GM12864 (cell line): Measurements from ENCODE around the gene PPWD1.
A peak's percentile ranks its signal among the peaks of the same experiment; 100 is the strongest.

Experiments
- DNase-seq: peaks from one replicate; pipeline ENCODE4 v3.0.0-alpha.2; 2011; ENCODE audit warnings: low read depth
- H3K4me3 ChIP-seq: 2 replicates; pipeline ENCODE4 v1.5.1; 2011; ENCODE audit warnings: mild to moderate bottlenecking, low read depth, low read length, control low read depth
- CTCF ChIP-seq: IDR thresholded peaks from 2 replicates; pipeline ENCODE4 v1.5.1; 2011; ENCODE audit warnings: low read depth, mild to moderate bottlenecking, moderate library complexity, low read length, control low read depth, inconsistent platforms; ENCODE audit errors: missing control alignments

Gene PPWD1

GRCh38 chr5:65562731-65563701 is at the start of gene PPWD1, which contains the start of gene CENPK:
Gene PPWD1 (plus strand): TSS chr5:65563296. CDS start chr5:65563311, 15 bp downstream.
Gene CENPK (minus strand): TSS chr5:65563168. CDS start chr5:65554907, 8,261 bp downstream.
- DNase-seq = peak; percentile 88
- peak within 1 kb of the TSS; percentile 92 for H3K4me3 ChIP-seq
- TF ChIP-seq CTCF = no peak

GRCh38 chr5:65525726-65526125 is 37.4 kb upstream of the PPWD1 start:
- no peak for DNase-seq
- no peak for TF ChIP-seq CTCF
- no peak overlapping the region for H3K4me3 ChIP-seq

DNA sequence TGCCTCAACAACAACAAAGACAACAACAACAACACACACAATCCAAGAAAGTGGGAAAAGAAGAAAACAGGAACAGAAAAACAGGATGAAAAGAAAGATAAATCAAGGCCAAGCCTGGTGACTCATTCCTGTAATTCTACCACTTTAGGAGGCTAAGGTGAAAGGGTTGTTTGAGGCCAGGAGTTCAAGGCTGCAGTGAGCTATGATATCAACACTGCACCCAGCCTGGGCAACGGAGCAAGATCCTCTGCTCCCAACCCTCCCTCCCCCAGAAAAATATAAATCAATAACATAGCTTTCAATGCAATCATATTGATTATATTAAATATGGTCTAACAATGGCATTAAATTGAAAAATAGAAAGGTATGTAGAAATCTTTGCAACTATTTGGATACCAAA is 32.2 kb upstream of the PPWD1 start:
- no peak overlapping the region for H3K4me3 ChIP-seq
- DNase-seq = no peak
- TF ChIP-seq CTCF = no peak

DNA sequence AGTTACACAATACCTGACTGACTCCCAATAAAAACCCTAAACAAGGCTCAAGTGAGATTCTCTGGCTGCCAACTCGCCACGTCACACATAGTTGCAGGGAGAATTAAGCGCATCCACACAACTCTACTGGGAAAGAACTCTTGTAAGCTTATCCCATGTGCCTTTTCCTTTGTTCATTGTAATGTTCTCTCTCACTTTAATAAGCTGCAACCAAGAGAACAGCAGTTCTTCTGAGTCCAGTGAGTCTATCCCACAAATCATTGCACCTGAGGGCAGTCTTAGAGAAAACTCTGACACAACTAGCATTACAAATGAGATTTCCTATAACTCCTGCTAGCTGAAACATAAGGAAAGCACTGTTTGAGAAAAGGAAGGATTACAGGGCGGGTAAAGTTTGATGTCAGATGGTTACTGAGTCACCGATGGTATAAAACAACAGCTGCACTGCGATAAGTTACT is 27.5 kb upstream of the PPWD1 start:
- DNase-seq = no peak
- TF ChIP-seq CTCF = no peak
- H3K4me3 ChIP-seq = no peak overlapping the region

DNA sequence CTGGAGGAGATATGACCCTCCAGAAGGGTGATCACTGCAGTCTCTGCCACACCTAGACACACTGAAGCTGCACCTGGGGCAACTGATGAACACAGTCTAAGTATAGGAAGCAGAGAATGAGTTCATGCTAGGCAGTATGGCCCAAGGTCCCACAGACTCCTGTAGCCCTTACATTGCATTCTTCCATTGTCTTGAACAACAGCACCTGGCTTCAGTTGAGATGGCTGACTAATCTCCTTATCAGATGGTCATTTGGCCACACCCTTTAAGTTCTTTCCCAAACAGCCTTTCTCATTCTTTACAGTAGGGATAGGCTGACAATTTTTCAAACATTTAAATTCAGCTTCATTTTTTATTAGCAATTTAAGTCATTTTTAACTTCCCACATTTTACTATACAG is 23.3 kb upstream of the PPWD1 start:
- TF ChIP-seq CTCF = no peak
- DNase-seq = no peak
- no peak overlapping the region for H3K4me3 ChIP-seq

- no peak for DNase-seq
- H3K4me3 ChIP-seq = no peak overlapping the region
- TF ChIP-seq CTCF = no peak
These were observed 18.6 kb upstream of the PPWD1 start for GRCh38 chr5:65544473-65544872.
